Kidney epithelial cell (primary cell): ENCODE data around the gene SLC35F1. TPM values are rescaled to one million over a fixed set of nuclear protein-coding genes. Genes with fewer than 3 reads are reported as not detected.
"Not testable (repeated sequence)": the region's sequence is repeated elsewhere in the genome, so short reads cannot be mapped to it uniquely, and the experiment has no call there.

Experiments used
- DNase-seq: peaks from one replicate; pipeline ENCODE4 v3.0.0-alpha.2; 2010; ENCODE audit warnings: low read depth
- H3K27me3 ChIP-seq: 2 replicates; pipeline ENCODE4 v1.6.0; 2011; ENCODE audit warnings: low read length; ENCODE audit not compliant: control insufficient read depth, insufficient read depth
- H3K36me3 ChIP-seq: 2 replicates; pipeline ENCODE4 v1.5.1; 2011; ENCODE audit warnings: low read length; ENCODE audit not compliant: control insufficient read depth, insufficient read depth
- H3K4me3 ChIP-seq: 2 replicates; pipeline ENCODE4 v1.5.1; 2011; ENCODE audit warnings: low read depth, mild to moderate bottlenecking, control low read depth, low read length
- total RNA-seq: library from RNA; depleted of rRNA; stranded (reverse); fragments of >200 nt; gene quantifications from 2 replicates; pipeline ENCODE4 v1.2.3, GENCODE V29; 2015
- TF ChIP-seq, protein P1 (sequence below): IDR thresholded peaks from 2 replicates; pipeline ENCODE4 v1.5.1; 2011; ENCODE audit warnings: mild to moderate bottlenecking, moderate library complexity, low read length, control low read depth, inconsistent platforms; ENCODE audit not compliant: insufficient read depth, poor library complexity, severe bottlenecking

The SLC35F1 gene
- total RNA-seq, 1 donor from 2014 or later, result 0.38 TPM

GRCh38 chr6:118016532-118016931 lies 109.5 kb downstream of the SLC35F1 start:
- no peaks in the 10 kb centered on the region for H3K36me3 ChIP-seq
- no peak overlapping the region for H3K4me3 ChIP-seq
- DNase-seq, result no peak
- no peaks in the 10 kb centered on the region for H3K27me3 ChIP-seq
- TF ChIP-seq, protein P1, sequence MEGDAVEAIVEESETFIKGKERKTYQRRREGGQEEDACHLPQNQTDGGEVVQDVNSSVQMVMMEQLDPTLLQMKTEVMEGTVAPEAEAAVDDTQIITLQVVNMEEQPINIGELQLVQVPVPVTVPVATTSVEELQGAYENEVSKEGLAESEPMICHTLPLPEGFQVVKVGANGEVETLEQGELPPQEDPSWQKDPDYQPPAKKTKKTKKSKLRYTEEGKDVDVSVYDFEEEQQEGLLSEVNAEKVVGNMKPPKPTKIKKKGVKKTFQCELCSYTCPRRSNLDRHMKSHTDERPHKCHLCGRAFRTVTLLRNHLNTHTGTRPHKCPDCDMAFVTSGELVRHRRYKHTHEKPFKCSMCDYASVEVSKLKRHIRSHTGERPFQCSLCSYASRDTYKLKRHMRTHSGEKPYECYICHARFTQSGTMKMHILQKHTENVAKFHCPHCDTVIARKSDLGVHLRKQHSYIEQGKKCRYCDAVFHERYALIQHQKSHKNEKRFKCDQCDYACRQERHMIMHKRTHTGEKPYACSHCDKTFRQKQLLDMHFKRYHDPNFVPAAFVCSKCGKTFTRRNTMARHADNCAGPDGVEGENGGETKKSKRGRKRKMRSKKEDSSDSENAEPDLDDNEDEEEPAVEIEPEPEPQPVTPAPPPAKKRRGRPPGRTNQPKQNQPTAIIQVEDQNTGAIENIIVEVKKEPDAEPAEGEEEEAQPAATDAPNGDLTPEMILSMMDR, result no peak

GRCh38 chr6:118017301-118017848 lies 110.3 kb downstream of the SLC35F1 start:
- DNase-seq, result no peak
- Histone ChIP-seq H3K27me3 (no peaks in the 10 kb centered on the region), H3K36me3 (no peaks in the 10 kb centered on the region), H3K4me3 (no peak overlapping the region)
- TF ChIP-seq, protein P1, result no peak

- TF ChIP-seq, protein P1, result no peak
- no peak for DNase-seq
- Histone ChIP-seq H3K4me3 (no peak overlapping the region), H3K27me3 (no peaks in the 10 kb centered on the region), H3K36me3 (no peaks in the 10 kb centered on the region)
Measured at GRCh38 chr6:118023771-118024170, 116.7 kb downstream of the SLC35F1 start.

- Histone ChIP-seq H3K4me3 (no peak overlapping the region), H3K27me3 (no peaks in the 10 kb centered on the region), H3K36me3 (no peaks in the 10 kb centered on the region)
- TF ChIP-seq, protein P1, result no peak
- DNase-seq, result no peak
Measured at GRCh38 chr6:118029967-118030366, 122.9 kb downstream of the SLC35F1 start.

GRCh38 chr6:118037479-118037878 lies 130.4 kb downstream of the SLC35F1 start:
- not testable (repeated sequence) for H3K27me3 ChIP-seq

GRCh38 chr6:118042855-118043254 lies 135.8 kb downstream of the SLC35F1 start:
- TF ChIP-seq, protein P1, result no peak
- H3K4me3 ChIP-seq, result no peak overlapping the region
- no peak for DNase-seq
- H3K27me3 ChIP-seq, result no peaks in the 10 kb centered on the region
- no peaks in the 10 kb centered on the region for H3K36me3 ChIP-seq

More at GRCh38 chr6:118037479-118037878, 130.4 kb downstream of the SLC35F1 start:
- H3K4me3 ChIP-seq, H3K36me3 ChIP-seq, DNase-seq: not testable (repeated sequence)
